ENCODE results near the gene NAA15. TPM values are rescaled to one million over a fixed set of nuclear protein-coding genes. Genes with fewer than 3 reads are reported as not detected.

The NAA15 gene
- total and polyA plus RNA-seq, 2 of the 8 experiments (the other 6 are each of a cell fraction or from before 2014, with no cell fraction given): 9.7 to 124 TPM

DNA sequence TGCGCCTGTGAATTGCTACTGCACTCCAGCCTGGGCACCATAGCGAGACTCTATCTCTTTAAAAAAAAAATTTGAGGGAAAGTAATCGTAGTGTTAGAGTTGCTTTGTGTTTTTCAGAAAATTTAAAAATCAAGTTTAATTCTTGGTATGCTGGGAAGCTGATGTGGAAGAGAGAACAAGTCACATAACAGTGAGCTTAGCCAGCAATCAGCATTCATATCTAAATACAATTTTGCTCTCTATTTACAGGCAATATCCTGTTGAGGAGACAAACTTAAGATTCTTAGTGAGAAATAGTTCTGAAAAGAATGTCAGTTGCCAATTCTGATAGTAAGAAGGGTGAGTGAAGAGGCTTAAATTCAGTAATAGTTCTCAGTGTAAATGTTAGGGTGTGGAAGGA, 10.6 kb downstream of the NAA15 start (continued):
- TF ChIP-seq, protein P1, sequence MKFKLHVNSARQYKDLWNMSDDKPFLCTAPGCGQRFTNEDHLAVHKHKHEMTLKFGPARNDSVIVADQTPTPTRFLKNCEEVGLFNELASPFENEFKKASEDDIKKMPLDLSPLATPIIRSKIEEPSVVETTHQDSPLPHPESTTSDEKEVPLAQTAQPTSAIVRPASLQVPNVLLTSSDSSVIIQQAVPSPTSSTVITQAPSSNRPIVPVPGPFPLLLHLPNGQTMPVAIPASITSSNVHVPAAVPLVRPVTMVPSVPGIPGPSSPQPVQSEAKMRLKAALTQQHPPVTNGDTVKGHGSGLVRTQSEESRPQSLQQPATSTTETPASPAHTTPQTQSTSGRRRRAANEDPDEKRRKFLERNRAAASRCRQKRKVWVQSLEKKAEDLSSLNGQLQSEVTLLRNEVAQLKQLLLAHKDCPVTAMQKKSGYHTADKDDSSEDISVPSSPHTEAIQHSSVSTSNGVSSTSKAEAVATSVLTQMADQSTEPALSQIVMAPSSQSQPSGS (IDR thresholded peaks at IDR 0.05; ENCODE audit: low read length): no peak
- TF ChIP-seq CBX8 (IDR thresholded peaks at IDR 0.05; ENCODE audit: borderline replicate concordance, low read depth, low read length): no peak
- TF ChIP-seq TAF7 (optimal IDR thresholded peaks at IDR 0.05; ENCODE audit: borderline replicate concordance, low read depth, low read length): no peak
- TF ChIP-seq, protein P2, sequence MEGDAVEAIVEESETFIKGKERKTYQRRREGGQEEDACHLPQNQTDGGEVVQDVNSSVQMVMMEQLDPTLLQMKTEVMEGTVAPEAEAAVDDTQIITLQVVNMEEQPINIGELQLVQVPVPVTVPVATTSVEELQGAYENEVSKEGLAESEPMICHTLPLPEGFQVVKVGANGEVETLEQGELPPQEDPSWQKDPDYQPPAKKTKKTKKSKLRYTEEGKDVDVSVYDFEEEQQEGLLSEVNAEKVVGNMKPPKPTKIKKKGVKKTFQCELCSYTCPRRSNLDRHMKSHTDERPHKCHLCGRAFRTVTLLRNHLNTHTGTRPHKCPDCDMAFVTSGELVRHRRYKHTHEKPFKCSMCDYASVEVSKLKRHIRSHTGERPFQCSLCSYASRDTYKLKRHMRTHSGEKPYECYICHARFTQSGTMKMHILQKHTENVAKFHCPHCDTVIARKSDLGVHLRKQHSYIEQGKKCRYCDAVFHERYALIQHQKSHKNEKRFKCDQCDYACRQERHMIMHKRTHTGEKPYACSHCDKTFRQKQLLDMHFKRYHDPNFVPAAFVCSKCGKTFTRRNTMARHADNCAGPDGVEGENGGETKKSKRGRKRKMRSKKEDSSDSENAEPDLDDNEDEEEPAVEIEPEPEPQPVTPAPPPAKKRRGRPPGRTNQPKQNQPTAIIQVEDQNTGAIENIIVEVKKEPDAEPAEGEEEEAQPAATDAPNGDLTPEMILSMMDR (IDR thresholded peaks at IDR 0.05; ENCODE audit: control extremely low read depth in 1 of 3, insufficient read depth in 1 of 3, low read depth in 1 of 3, low read length in 3 of 3): no peak
- TF ChIP-seq ZNF274 (IDR thresholded peaks at IDR 0.05; ENCODE audit: borderline replicate concordance, extremely low read depth, low read length): no peak
- TF ChIP-seq HDAC2 (IDR thresholded peaks at IDR 0.05; ENCODE audit: borderline replicate concordance in 1 of 2, low read depth in 2 of 2, low read length in 2 of 2): no peak

Measured in H1 (cell line).